Right ventricle myocardium inferior (tissue), 1 donor: ENCODE results near the gene DSTYK. TPM values are rescaled to one million over a fixed set of nuclear protein-coding genes. Genes with fewer than 3 reads are reported as not detected.

Experiments used
- ATAC-seq: fragments of 200-7000 bp; cut with Tn5 transposase; one replicate; pipeline ENCODE4 v1.9.1; 2020; ENCODE audit warnings: mild to moderate bottlenecking, moderate library complexity
- DNase-seq: peaks from one replicate; pipeline ENCODE4 v3.0.0; 2021; ENCODE audit errors: missing footprints
- intact Hi-C: fragments of 100-400 bp; cut with DNase I; formaldehyde crosslinking; loops from one replicate; pipeline ENCODE4 v1.11.0; 2022
- total RNA-seq: library from RNA; stranded (reverse); fragmentation: NEBNext Ultra II Directional; extraction: Animal tissue kit (Norgen Biotek cat#: 25700); gene quantifications from one replicate; pipeline ENCODE4 v1.2.1, GENCODE V29; 2021
- donor health status: DM: no; HTN: yes; CAD: no; lungs with severe emphysema.

Gene DSTYK
- total RNA-seq, 1 donor from 2014 or later: 5.2 TPM

GRCh38 chr1:205111354-205111753, 100.1 kb downstream of the DSTYK start:
- DNase-seq (no peak), ATAC-seq (no peak)
- intact Hi-C loops: no loop called here

- DNase-seq: no peak
- ATAC-seq: no peak
- intact Hi-C loops: no loop called here
Observed at GRCh38 chr1:205109711-205110110, 101.8 kb downstream of the DSTYK start.

- intact Hi-C loops: no loop called here
- ATAC-seq (no peak), DNase-seq (no peak)
Observed at GRCh38 chr1:205109269-205109668, 102.2 kb downstream of the DSTYK start.

GRCh38 chr1:205108464-205108863, 103.0 kb downstream of the DSTYK start:
- DNase-seq (no peak), ATAC-seq (no peak)
- intact Hi-C loops: no loop called here

GRCh38 chr1:205107327-205107726, 104.2 kb downstream of the DSTYK start:
- DNase-seq (no peak), ATAC-seq (no peak)
- intact Hi-C loops: no loop called here

- DNase-seq (no peak), ATAC-seq (no peak)
- intact Hi-C loops: no loop called here
Observed at GRCh38 chr1:205102404-205102803, 109.1 kb downstream of the DSTYK start.

GRCh38 chr1:205098242-205098641, 113.3 kb downstream of the DSTYK start:
- intact Hi-C loops: no loop called here
- DNase-seq (no peak), ATAC-seq (no peak)

- no peak for ATAC-seq
- intact Hi-C loops: no loop called here
Observed at GRCh38 chr1:205095422-205095821, 116.1 kb downstream of the DSTYK start.

More at GRCh38 chr1:205095422-205095821, 116.1 kb downstream of the DSTYK start:
- DNase-seq: no peak

Other genes starting within 250 kb of the DSTYK start
- 0.51 TPM for gene CNTN2, start 168.5 kb downstream of the DSTYK start, total RNA-seq
- gene TMEM81, start 127.2 kb downstream of the DSTYK start, total RNA-seq: 2.5 TPM
- 10.0 TPM for gene RBBP5, start 89.7 kb downstream of the DSTYK start, total RNA-seq
- 1.2 TPM for gene TMCC2, start 16.2 kb upstream of the DSTYK start, total RNA-seq
- gene NUAK2, start 110.0 kb upstream of the DSTYK start, total RNA-seq: 1.1 TPM
- gene KLHDC8A, start 145.2 kb upstream of the DSTYK start, total RNA-seq: not detected
- not detected for gene LEMD1, start 210.4 kb upstream of the DSTYK start, total RNA-seq
- gene BLACAT1, start 244.3 kb upstream of the DSTYK start, total RNA-seq: not detected